Fibroblast of the aortic adventitia (primary cell): ENCODE measurements around the gene CABLES1. TPM values are rescaled to one million over a fixed set of nuclear protein-coding genes. Genes with fewer than 3 reads are reported as not detected.

Experiments used
- DNase-seq: peaks from one replicate; pipeline ENCODE4 v3.0.0-alpha.2; 2010; ENCODE audit warnings: low read depth
- H3K4me3 ChIP-seq: 2 replicates; pipeline ENCODE4 v1.5.1; 2011; ENCODE audit warnings: low read depth, mild to moderate bottlenecking, control low read depth, low read length, moderate library complexity
- total RNA-seq: library from RNA; depleted of rRNA; stranded (reverse); fragments of >200 nt; gene quantifications from 2 replicates; pipeline ENCODE4 v1.2.3, GENCODE V29; 2012; ENCODE audit warnings: low replicate concordance
- TF ChIP-seq, protein P1 (sequence below): IDR thresholded peaks from 2 replicates; pipeline ENCODE4 v1.5.1; 2011; ENCODE audit warnings: mild to moderate bottlenecking, low read length, control low read depth, inconsistent platforms; ENCODE audit not compliant: insufficient read depth

CABLES1 gene
- total RNA-seq, 1 donor, result 7.4 TPM

DNA sequence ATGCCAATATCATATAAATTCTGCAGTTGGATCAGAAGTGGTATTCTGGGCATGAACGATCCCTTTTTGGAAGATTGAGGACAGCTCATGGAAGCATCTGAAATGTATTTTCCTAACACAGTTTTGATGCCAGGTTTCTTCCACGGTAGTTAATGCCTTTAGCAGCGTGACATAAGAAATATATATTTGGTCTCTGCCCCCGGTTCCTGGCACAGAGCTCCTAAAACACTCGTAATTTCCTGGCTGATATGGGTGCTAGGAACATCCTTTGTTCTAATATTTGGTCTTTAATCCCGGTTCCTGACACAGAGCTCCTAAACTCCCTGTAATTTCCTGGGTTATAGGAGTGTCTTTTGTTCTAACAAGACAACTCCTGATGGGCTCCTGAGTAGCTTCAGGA is 8.2 kb upstream of the CABLES1 start:
- DNase-seq, result no peak
- TF ChIP-seq, protein P1, sequence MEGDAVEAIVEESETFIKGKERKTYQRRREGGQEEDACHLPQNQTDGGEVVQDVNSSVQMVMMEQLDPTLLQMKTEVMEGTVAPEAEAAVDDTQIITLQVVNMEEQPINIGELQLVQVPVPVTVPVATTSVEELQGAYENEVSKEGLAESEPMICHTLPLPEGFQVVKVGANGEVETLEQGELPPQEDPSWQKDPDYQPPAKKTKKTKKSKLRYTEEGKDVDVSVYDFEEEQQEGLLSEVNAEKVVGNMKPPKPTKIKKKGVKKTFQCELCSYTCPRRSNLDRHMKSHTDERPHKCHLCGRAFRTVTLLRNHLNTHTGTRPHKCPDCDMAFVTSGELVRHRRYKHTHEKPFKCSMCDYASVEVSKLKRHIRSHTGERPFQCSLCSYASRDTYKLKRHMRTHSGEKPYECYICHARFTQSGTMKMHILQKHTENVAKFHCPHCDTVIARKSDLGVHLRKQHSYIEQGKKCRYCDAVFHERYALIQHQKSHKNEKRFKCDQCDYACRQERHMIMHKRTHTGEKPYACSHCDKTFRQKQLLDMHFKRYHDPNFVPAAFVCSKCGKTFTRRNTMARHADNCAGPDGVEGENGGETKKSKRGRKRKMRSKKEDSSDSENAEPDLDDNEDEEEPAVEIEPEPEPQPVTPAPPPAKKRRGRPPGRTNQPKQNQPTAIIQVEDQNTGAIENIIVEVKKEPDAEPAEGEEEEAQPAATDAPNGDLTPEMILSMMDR, result no peak
- H3K4me3 ChIP-seq, result no peak overlapping the region

GRCh38 chr18:23129355-23130002 is 5.8 kb upstream of the CABLES1 start:
- TF ChIP-seq, protein P1, result no peak
- H3K4me3 ChIP-seq, result no peak overlapping the region
- no peak for DNase-seq

DNA sequence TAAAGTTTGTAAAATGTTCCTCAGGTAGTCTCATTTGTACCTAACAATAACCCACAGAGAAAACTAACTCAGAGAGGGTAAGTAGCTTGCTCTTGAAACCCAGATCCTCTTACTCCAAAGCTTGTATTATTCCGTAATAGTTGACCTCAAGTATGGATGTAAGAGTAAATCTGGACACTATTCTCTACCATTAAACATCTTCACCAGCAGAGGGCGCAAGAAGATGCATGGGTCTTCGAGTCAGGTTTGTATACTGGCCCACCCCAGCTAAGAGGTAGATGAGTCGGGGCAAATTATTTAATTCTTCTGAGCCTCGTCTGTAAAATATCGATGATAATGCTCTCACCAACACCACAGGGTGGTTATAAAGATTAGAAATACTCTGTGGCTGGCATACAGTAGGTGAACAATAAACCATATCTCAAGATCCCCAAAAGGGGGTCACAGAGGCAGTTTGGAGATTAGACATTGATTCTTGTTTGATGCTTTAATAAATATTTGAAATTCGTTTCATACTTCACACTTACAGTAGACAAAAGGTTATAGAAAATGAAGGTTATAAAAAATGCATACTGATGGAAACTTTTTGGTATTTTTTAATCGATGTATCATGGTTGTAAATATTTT is 3.5 kb upstream of the CABLES1 start:
- TF ChIP-seq, protein P1, result peak; percentile 71
- H3K4me3 ChIP-seq, result no peak overlapping the region
- DNase-seq, result peak; percentile 92

GRCh38 chr18:23133860-23134779 is 1.2 kb upstream of the CABLES1 start:
- H3K4me3 ChIP-seq, result peak overlapping the region; percentile 71
- TF ChIP-seq, protein P1, result no peak
- DNase-seq, result no peak

GRCh38 chr18:23135550-23136325 is 453 bp downstream of the CABLES1 start:
- TF ChIP-seq, protein P1, result no peak
- DNase-seq, result no peak
- peak overlapping the region; percentile 71 for H3K4me3 ChIP-seq
